ENCODE measurements around the gene TBL1X.

The TBL1X gene

GRCh38 chrX:9578083-9578779, 113.4 kb downstream of the TBL1X start:
- TF ChIP-seq FOXP2 (optimal IDR thresholded peaks at IDR 0.05; ENCODE audit: borderline replicate concordance, extremely low read depth, extremely low read length, insufficient read depth) (no peak), REST (IDR thresholded peaks at IDR 0.05; ENCODE audit: insufficient read depth in 1 of 2, low read depth in 2 of 2, low read length in 2 of 2) (no peak), SIN3A (IDR thresholded peaks at IDR 0.05; ENCODE audit: borderline replicate concordance, insufficient read depth, low read length) (no peak), POLR2AphosphoS5 (IDR thresholded peaks at IDR 0.05; ENCODE audit: low read depth, low read length) (no peak), TAF1 (IDR thresholded peaks at IDR 0.05; ENCODE audit: borderline replicate concordance, insufficient read depth, low read length) (no peak)

- TF ChIP-seq TAF1 (IDR thresholded peaks at IDR 0.05; ENCODE audit: borderline replicate concordance, insufficient read depth, low read length), result no peak
- TF ChIP-seq REST (IDR thresholded peaks at IDR 0.05; ENCODE audit: insufficient read depth in 1 of 2, low read depth in 2 of 2, low read length in 2 of 2), result no peak
- no peak for TF ChIP-seq SIN3A (IDR thresholded peaks at IDR 0.05; ENCODE audit: borderline replicate concordance, insufficient read depth, low read length)
- no peak for TF ChIP-seq POLR2AphosphoS5 (IDR thresholded peaks at IDR 0.05; ENCODE audit: low read depth, low read length)
- TF ChIP-seq FOXP2 (optimal IDR thresholded peaks at IDR 0.05; ENCODE audit: borderline replicate concordance, extremely low read depth, extremely low read length, insufficient read depth), result no peak
Observed at GRCh38 chrX:9581771-9582385, 117.0 kb downstream of the TBL1X start.

DNA sequence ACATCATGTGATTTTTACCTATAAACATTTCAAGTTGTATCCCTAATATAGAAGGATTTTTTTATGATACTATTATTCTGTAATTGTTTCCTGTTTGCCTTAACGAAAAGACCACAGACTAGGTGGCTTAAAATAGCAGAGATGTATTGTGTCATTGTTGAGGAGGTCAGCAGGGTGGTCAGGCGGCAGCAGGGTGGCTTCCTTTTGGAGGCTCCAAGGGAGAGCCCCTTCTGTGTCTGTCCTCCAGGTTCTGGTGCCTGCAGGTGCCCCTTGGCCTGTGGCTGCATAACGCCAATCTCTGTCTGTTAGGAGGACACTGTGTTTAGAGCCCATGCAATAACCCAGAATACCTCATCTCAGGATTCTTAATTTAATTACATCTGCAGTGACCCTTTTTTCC, 118.1 kb downstream of the TBL1X start:
- TF ChIP-seq TAF1 (IDR thresholded peaks at IDR 0.05; ENCODE audit: borderline replicate concordance, insufficient read depth, low read length), result no peak
- TF ChIP-seq REST (IDR thresholded peaks at IDR 0.05; ENCODE audit: insufficient read depth in 1 of 2, low read depth in 2 of 2, low read length in 2 of 2), result no peak
- no peak for TF ChIP-seq FOXP2 (optimal IDR thresholded peaks at IDR 0.05; ENCODE audit: borderline replicate concordance, extremely low read depth, extremely low read length, insufficient read depth)
- TF ChIP-seq SIN3A (IDR thresholded peaks at IDR 0.05; ENCODE audit: borderline replicate concordance, insufficient read depth, low read length), result no peak
- no peak for TF ChIP-seq POLR2AphosphoS5 (IDR thresholded peaks at IDR 0.05; ENCODE audit: low read depth, low read length)

DNA sequence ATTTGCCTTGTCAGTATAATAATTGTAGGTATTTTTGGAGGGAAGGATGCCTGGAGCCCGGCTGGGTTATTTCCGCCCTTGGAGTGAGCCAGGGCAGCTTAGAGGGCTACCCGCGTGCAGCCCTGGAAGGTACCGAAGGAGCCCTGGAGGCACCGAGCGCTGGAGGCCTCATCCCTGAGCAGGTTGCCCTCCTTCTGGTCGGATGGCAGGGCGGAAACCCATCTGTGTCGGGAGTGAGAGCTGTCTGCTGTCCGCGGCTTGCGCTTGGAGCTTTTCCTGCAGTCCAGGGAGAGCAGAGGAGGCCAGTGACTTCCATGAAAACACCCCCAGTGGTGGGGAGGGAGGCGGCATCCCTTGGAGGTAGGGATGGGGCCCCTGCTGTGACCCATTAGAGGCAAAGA, 122.1 kb downstream of the TBL1X start:
- TF ChIP-seq POLR2AphosphoS5 (IDR thresholded peaks at IDR 0.05; ENCODE audit: low read depth, low read length), result no peak
- no peak for TF ChIP-seq FOXP2 (optimal IDR thresholded peaks at IDR 0.05; ENCODE audit: borderline replicate concordance, extremely low read depth, extremely low read length, insufficient read depth)
- TF ChIP-seq REST (IDR thresholded peaks at IDR 0.05; ENCODE audit: insufficient read depth in 1 of 2, low read depth in 2 of 2, low read length in 2 of 2), result no peak
- TF ChIP-seq SIN3A (IDR thresholded peaks at IDR 0.05; ENCODE audit: borderline replicate concordance, insufficient read depth, low read length), result no peak
- no peak for TF ChIP-seq TAF1 (IDR thresholded peaks at IDR 0.05; ENCODE audit: borderline replicate concordance, insufficient read depth, low read length)
